GM12892 (cell line): ENCODE results near the gene KIAA1958.

Source experiments
- POLR2A ChIP-seq: IDR thresholded peaks from 2 replicates; pipeline ENCODE4 v1.6.1; 2011; ENCODE audit warnings: low read depth, low read length, control low read depth
- TAF1 ChIP-seq: IDR thresholded peaks from 2 replicates; pipeline ENCODE4 v1.6.1; 2011; ENCODE audit warnings: low read depth, mild to moderate bottlenecking, control low read depth, low read length, borderline replicate concordance

DNA sequence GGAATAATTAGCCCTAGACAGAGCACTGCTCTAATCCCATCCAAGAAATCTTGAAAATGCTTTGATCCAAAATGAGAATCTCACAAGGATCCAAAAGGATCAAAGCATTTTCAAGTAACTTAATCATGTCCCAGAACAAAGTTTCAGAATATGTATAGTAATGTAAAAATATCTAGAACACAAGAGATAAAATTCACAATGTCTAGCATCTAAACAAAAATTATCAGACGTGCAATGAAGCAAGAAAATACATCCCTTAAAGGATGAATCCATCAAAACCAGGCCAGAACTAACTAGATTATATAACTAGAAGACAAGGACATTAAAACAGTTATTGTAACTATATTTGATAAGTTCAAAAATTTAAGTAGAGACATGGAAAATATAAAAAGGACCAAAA, 162.0 kb downstream of the KIAA1958 start:
- TF ChIP-seq POLR2A (no peak), TAF1 (no peak)
